Common myeloid progenitor, CD34-positive (primary cell): ENCODE data around the gene ZNF366.

Experiments used
- CTCF ChIA-PET: fragments of 350-600 bp; sonication (Branson Sonifier 250); formaldehyde crosslinking; loops from one replicate; lab custom pipeline; 2021; ENCODE audit warnings: antibody characterized with exemption; lab: Charles Lee
- POLR2A ChIA-PET: fragments of 350-600 bp; sonication (Branson Sonifier 250); formaldehyde crosslinking; loops from one replicate; lab custom pipeline; 2021; ENCODE audit warnings: antibody characterized with exemption; lab: Charles Lee
- DNase-seq, 3 donors: peaks; one replicate each; pipeline versions ENCODE4 v3.0.0 to v3.0.0-alpha.2; 2013
- H3K27ac ChIP-seq, 2 experiments: 1 replicate in 1 of 2; 2 replicates in 1 of 2; pipeline ENCODE4 v1.7.0; 2013; ENCODE audit warnings: inconsistent platforms in 2 of 2, low read length in 2 of 2, mild to moderate bottlenecking in 2 of 2, low read depth in 1 of 2, moderate library complexity in 1 of 2; ENCODE audit not compliant: severe bottlenecking in 2 of 2, insufficient read depth in 1 of 2, poor library complexity in 1 of 2
- H3K27me3 ChIP-seq, 5 experiments: replicated peaks in 2 of 5; 1 replicate in 3 of 5; 2 replicates in 2 of 5; pipeline versions ENCODE4 v1.6.1 to v1.7.0; 2013; ENCODE audit warnings: low read length in 4 of 5, mild to moderate bottlenecking in 2 of 5, moderate library complexity in 2 of 5, inconsistent platforms in 1 of 5; ENCODE audit not compliant: insufficient read depth in 5 of 5, control insufficient read depth in 4 of 5
- H3K36me3 ChIP-seq, 4 experiments: 1 replicate in 2 of 4; 2 replicates in 2 of 4; pipeline versions ENCODE4 v1.6.1 to v1.7.0; 2013; ENCODE audit warnings: low read length in 3 of 4, control low read depth in 1 of 4, mild to moderate bottlenecking in 1 of 4; ENCODE audit not compliant: control insufficient read depth in 4 of 4, insufficient read depth in 4 of 4
- H3K4me1 ChIP-seq, 4 experiments: 1 replicate in 3 of 4; 2 replicates in 1 of 4; pipeline versions ENCODE4 v1.6.1 to v1.7.1; 2013; ENCODE audit warnings: low read length in 3 of 4, mild to moderate bottlenecking in 3 of 4, control low read depth in 1 of 4, inconsistent platforms in 1 of 4, moderate library complexity in 1 of 4; ENCODE audit not compliant: control insufficient read depth in 4 of 4, insufficient read depth in 4 of 4; ENCODE audit errors: control extremely low read depth in 1 of 4
- H3K4me3 ChIP-seq, 7 experiments: 1 replicate in 4 of 7; 2 replicates in 3 of 7; pipeline versions ENCODE4 v1.5.1 to v1.7.0; 2013; ENCODE audit warnings: mild to moderate bottlenecking in 7 of 7, low read length in 6 of 7, moderate library complexity in 6 of 7, inconsistent platforms in 2 of 7, low read depth in 2 of 7, control low read depth in 1 of 7; ENCODE audit not compliant: insufficient read depth in 4 of 7, control insufficient read depth in 1 of 7; ENCODE audit errors: extremely low read depth in 1 of 7
- H3K9me3 ChIP-seq, 5 experiments: 1 replicate in 4 of 5; 2 replicates in 1 of 5; pipeline versions ENCODE4 v1.6.1 to v1.7.1; 2013; ENCODE audit warnings: low read length in 4 of 5, mild to moderate bottlenecking in 2 of 5, inconsistent platforms in 1 of 5, low read depth in 1 of 5, moderate library complexity in 1 of 5; ENCODE audit not compliant: control insufficient read depth in 4 of 5, insufficient read depth in 2 of 5; ENCODE audit errors: control extremely low read depth in 1 of 5
- WGBS: methylation state at CpG from one replicate; pipeline ENCODE4 v1.1.5; 2013; ENCODE audit not compliant: insufficient coverage; 5-methylcytosine and 5-hydroxymethylcytosine counted together

The ZNF366 gene

GRCh38 chr5:72439192-72439591 lies 68.0 kb downstream of the ZNF366 start:
- no peaks in the 10 kb centered on the region for H3K4me1 ChIP-seq
- no peak for DNase-seq
- H3K36me3 ChIP-seq, result no peaks in the 10 kb centered on the region
- H3K27ac ChIP-seq, result no peak overlapping the region
- H3K9me3 ChIP-seq, result peaks cover 0 to 2% (median 0%) of the 10 kb centered on the region in 5 experiments
- WGBS, result 100% methylated on average over 4 of the region's 4 CpGs
- ChIA-PET POLR2A (no interaction called here), CTCF (no interaction called here)
- no peaks in the 10 kb centered on the region for H3K27me3 ChIP-seq
- no peak overlapping the region for H3K4me3 ChIP-seq

- H3K4me1 ChIP-seq, result no peaks in the 10 kb centered on the region
- 97% methylated on average over 3 of the region's 3 CpGs for WGBS
- no peak for DNase-seq
- peaks cover 0 to 2% (median 0%) of the 10 kb centered on the region in 5 experiments for H3K9me3 ChIP-seq
- H3K27me3 ChIP-seq, result no peaks in the 10 kb centered on the region
- no peak overlapping the region for H3K27ac ChIP-seq
- ChIA-PET CTCF (interaction anchor here (1.2 kb wide), 1 partner anchor 13 kb away, joined by 3 read pairs; no protein-coding TSS in a partner anchor), POLR2A (no interaction called here)
- no peak overlapping the region for H3K4me3 ChIP-seq
- no peaks in the 10 kb centered on the region for H3K36me3 ChIP-seq
Observed at GRCh38 chr5:72438141-72438540, 69.1 kb downstream of the ZNF366 start.

- Histone ChIP-seq H3K9me3 (peaks cover 0 to 2% (median 0%) of the 10 kb centered on the region in 5 experiments), H3K4me1 (no peaks in the 10 kb centered on the region), H3K36me3 (no peaks in the 10 kb centered on the region), H3K27me3 (no peaks in the 10 kb centered on the region), H3K4me3 (no peak overlapping the region), H3K27ac (no peak overlapping the region)
- no peak for DNase-seq
- 80% methylated on average over 1 of the region's 3 CpGs for WGBS
- POLR2A ChIA-PET, result no interaction called here
- CTCF ChIA-PET, result interaction anchor here (1.2 kb wide), 1 partner anchor 15 kb away, joined by 3 read pairs; no protein-coding TSS in a partner anchor
Observed at GRCh38 chr5:72436796-72437471, 70.3 kb downstream of the ZNF366 start.

GRCh38 chr5:72434781-72435437 lies 72.3 kb downstream of the ZNF366 start:
- DNase-seq, result no peak
- 100% methylated on average over 2 of the region's 3 CpGs for WGBS
- no peak overlapping the region for H3K27ac ChIP-seq
- peaks cover 0 to 2% (median 0%) of the 10 kb centered on the region in 5 experiments for H3K9me3 ChIP-seq
- no peaks in the 10 kb centered on the region for H3K36me3 ChIP-seq
- CTCF ChIA-PET, result no interaction called here
- H3K4me1 ChIP-seq, result no peaks in the 10 kb centered on the region
- no peak overlapping the region for H3K4me3 ChIP-seq
- no peaks in the 10 kb centered on the region for H3K27me3 ChIP-seq
- POLR2A ChIA-PET, result no interaction called here

- no peak for DNase-seq
- no peaks in the 10 kb centered on the region for H3K27me3 ChIP-seq
- ChIA-PET POLR2A (no interaction called here), CTCF (interaction anchor here (1.1 kb wide), 1 partner anchor 8 kb away, joined by 3 read pairs; no protein-coding TSS in a partner anchor)
- no peak overlapping the region for H3K27ac ChIP-seq
- H3K9me3 ChIP-seq, result peaks cover 0 to 2% (median 0%) of the 10 kb centered on the region in 5 experiments
- 100% methylated on average over 2 of the region's 5 CpGs for WGBS
- no peak overlapping the region for H3K4me3 ChIP-seq
- H3K36me3 ChIP-seq, result no peaks in the 10 kb centered on the region
- no peaks in the 10 kb centered on the region for H3K4me1 ChIP-seq
Observed at GRCh38 chr5:72434056-72434780, 73.0 kb downstream of the ZNF366 start.

GRCh38 chr5:72433522-72433921 lies 73.7 kb downstream of the ZNF366 start:
- H3K27ac ChIP-seq, result no peak overlapping the region
- WGBS, result 33% methylated on average over 1 of the region's 1 CpG
- no peaks in the 10 kb centered on the region for H3K36me3 ChIP-seq
- no peak overlapping the region for H3K4me3 ChIP-seq
- peaks cover 0 to 2% (median 0%) of the 10 kb centered on the region in 5 experiments for H3K9me3 ChIP-seq
- DNase-seq, result peak in 2 of 3 donors; percentile 3 to 14
- CTCF ChIA-PET, result interaction anchor here (0.9 to 1.1 kb wide), 2 partner anchors 9 to 17 kb away, joined by 3 read pairs; no protein-coding TSS in a partner anchor
- no peaks in the 10 kb centered on the region for H3K4me1 ChIP-seq
- no peaks in the 10 kb centered on the region for H3K27me3 ChIP-seq
- POLR2A ChIA-PET, result no interaction called here
